ENCODE results near the gene ABHD10. TPM values are rescaled to one million over a fixed set of nuclear protein-coding genes. Genes with fewer than 3 reads are reported as not detected.

The ABHD10 gene
- 10 to 100 TPM; 18.3 to 31.8 (median 28.1) TPM for total RNA-seq
- 29.4 TPM for total RNA-seq (2013)
- 17.9 to 79.7 (median 25.4) reads per million in 29 experiments for total RNA-seq

DNA sequence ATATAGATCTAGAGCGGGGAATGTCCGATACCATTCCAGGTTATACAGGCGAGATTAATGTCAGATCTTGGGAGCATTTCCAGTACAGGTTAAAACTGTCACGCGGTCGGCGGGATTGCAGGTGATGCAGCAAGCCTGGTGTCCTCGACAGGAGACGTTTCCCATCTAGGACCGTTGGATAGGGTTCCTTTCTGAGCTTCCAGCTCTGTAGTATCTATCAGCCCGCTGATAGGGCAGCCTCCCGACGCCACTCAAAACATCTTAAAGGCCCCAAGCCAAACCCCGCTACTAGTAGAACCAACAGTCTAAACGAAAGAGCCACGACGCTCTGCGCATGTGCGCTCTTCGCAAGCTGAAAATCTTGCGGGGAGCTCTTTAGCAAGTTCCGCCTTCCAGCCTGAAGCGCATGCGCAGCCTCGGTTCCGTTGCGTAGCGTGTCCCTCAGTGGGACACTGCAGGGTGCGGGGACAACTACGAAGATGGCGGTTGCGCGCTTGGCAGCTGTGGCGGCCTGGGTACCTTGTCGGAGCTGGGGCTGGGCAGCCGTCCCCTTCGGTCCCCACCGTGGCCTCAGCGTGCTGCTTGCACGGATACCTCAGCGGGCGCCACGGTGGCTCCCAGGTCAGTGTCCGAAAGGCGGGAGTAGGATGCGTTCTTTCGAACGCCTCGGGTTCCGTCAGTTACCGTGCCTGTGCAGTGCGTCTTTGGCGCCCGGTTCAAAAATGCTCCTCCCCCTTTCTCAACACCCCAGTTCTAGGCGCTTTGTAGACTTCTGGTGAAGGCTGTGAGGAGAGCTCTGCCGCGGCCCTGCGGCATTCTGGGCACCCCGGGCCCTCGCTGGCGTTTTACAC lies at the start of gene ABHD10:
TSS of gene ABHD10 (plus strand) at position 444 of the 851 bp plus-strand sequence. CDS start at position 480, 36 bp downstream.
- peaks cover 46 to 49% (median 46%) of the 10 kb centered on the region in 3 donors for H3K4me1 Mint-ChIP-seq
- CTCF ChIA-PET = interaction anchor here (0.6 to 3.8 kb wide), 27 partner anchors 9 to 437 kb away, joined by 3 to 30 read pairs (median 4); partner anchors contain the start of gene CD96 (in 1 of the 2)
- WGBS (ENCODE audit: insufficient coverage) = 13% methylated on average over 47 of the region's 61 CpGs

DNA sequence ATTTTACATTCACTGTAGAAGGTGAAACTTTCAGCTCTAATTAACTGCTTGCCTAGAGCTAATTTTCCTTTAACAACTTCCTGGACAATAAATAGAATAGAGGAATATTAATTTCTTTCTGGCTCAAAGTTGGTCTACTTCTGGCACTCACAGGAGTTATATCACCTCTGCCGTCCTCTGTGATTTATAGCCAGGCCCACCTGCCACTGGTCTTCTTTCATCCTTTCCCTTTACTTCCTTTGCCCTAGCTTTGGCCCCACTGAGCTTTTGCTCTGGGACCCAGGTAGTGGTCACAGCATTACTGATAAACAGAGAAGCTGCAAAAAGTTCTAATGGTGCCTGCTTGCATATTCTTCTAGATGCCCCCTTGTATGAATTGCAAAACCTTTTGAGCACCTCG lies 49.3 kb upstream of the ABHD10 start:
- Mint-ChIP-seq H3K36me3 (peaks cover 7% of the 10 kb centered on the region), H3K27me3 (peaks cover 0 to 8% of the 10 kb centered on the region in 2 donors), H3K4me1 (no peaks in the 10 kb centered on the region), H3K4me3 (no peak overlapping the region), H3K27ac (no peak overlapping the region), H3K9me3 (no peaks in the 10 kb centered on the region)
- ChIA-PET POLR2A (no interaction called here), CTCF (interaction anchor here (0.7 kb wide), 3 partner anchors 114 to 199 kb away, joined by 3 to 12 read pairs (median 3); no protein-coding TSS in a partner anchor)
- Histone ChIP-seq H3K27me3 (replicated peaks in 1 of 2; ENCODE audit: control insufficient read depth in 2 of 2, extremely low read depth in 1 of 2, insufficient read depth in 2 of 2, low read length in 1 of 2) (no peaks in the 10 kb centered on the region), H3K27ac (ENCODE audit: low read length) (no peak overlapping the region), H3K36me3 (ENCODE audit: control insufficient read depth in 2 of 2, extremely low read depth in 1 of 2, insufficient read depth in 1 of 2, low read length in 1 of 2) (no peaks in the 10 kb centered on the region), H3K4me3 (ENCODE audit: control insufficient read depth in 1 of 2, extremely low read depth in 1 of 2, low read length in 1 of 2) (no peak overlapping the region), H3K4me1 (ENCODE audit: control insufficient read depth in 1 of 2, extremely low read depth in 1 of 2, insufficient read depth in 2 of 2, low read length in 2 of 2) (no peaks in the 10 kb centered on the region), H3K9me3 (no peaks in the 10 kb centered on the region)
- DNase-seq (no peak), ATAC-seq (replicated peaks in 1 of 4) (no peak)
- WGBS (ENCODE audit: insufficient coverage) = 86% methylated on average over 1 of the region's 2 CpGs

More for the DNA sequence above, at the start of gene ABHD10:
- Mint-ChIP-seq H3K27ac (peak within 1 kb of the TSS; percentile 89 to 92), H3K4me3 (peak within 1 kb of the TSS; percentile 91 to 94 (median 92)), H3K9me3 (no peaks in the 10 kb centered on the region), H3K27me3 (no peaks in the 10 kb centered on the region), H3K36me3 (no peaks in the 10 kb centered on the region)
- Histone ChIP-seq H3K27me3 (replicated peaks in 1 of 2; ENCODE audit: control insufficient read depth in 2 of 2, extremely low read depth in 1 of 2, insufficient read depth in 2 of 2, low read length in 1 of 2) (no peaks in the 10 kb centered on the region), H3K4me3 (ENCODE audit: control insufficient read depth in 1 of 2, extremely low read depth in 1 of 2, low read length in 1 of 2) (peak within 1 kb of the TSS; percentile 73 to 96), H3K4me1 (ENCODE audit: control insufficient read depth in 1 of 2, extremely low read depth in 1 of 2, insufficient read depth in 2 of 2, low read length in 2 of 2) (peaks cover 9 to 11% of the 10 kb centered on the region in 2 experiments), H3K9me3 (no peaks in the 10 kb centered on the region), H3K27ac (ENCODE audit: low read length) (peak within 1 kb of the TSS; percentile 74), H3K36me3 (ENCODE audit: control insufficient read depth in 2 of 2, extremely low read depth in 1 of 2, insufficient read depth in 1 of 2, low read length in 1 of 2) (peaks cover 0 to 7% of the 10 kb centered on the region in 2 donors)
- DNase-seq (peak; percentile 88 to 100 (median 96)), ATAC-seq (replicated peaks in 1 of 4) (peak; percentile 96 to 97 (median 96))
- POLR2A ChIA-PET = interaction anchor here (0.5 to 1.5 kb wide), 16 partner anchors 10 to 515 kb away, joined by 3 to 11 read pairs (median 3); partner anchors contain the start of gene PHLDB2 (in 1 of the 2)

DNA sequence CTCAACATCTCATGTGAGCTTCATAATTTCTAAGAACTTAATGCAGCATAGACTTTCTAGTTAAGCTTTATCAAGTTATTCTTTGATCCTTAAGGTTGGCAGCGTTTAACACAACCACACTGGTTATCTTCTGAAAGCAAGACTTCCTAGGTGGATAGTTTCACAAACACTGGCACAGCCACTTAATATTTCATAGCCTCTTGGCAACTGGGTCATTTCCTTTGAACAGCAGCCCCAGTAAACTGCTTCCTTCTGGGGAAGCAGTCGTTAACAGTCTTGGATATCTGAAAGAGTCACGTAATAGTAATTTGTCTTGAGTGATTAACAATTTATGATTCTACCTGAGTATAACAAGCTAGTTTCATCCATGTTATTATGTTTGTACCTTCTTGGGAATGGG lies 45.9 kb upstream of the ABHD10 start:
- Mint-ChIP-seq H3K27me3 (peaks cover 0 to 8% of the 10 kb centered on the region in 2 donors), H3K27ac (no peak overlapping the region), H3K9me3 (no peaks in the 10 kb centered on the region), H3K4me1 (no peaks in the 10 kb centered on the region), H3K4me3 (no peak overlapping the region), H3K36me3 (peaks cover 7% of the 10 kb centered on the region)
- ATAC-seq (replicated peaks in 1 of 4) = no peak
- H3K27ac ChIP-seq (ENCODE audit: low read length) = no peak overlapping the region
- no peak for DNase-seq
- no peaks in the 10 kb centered on the region for H3K36me3 ChIP-seq (ENCODE audit: control insufficient read depth in 2 of 2, extremely low read depth in 1 of 2, insufficient read depth in 1 of 2, low read length in 1 of 2)
- WGBS (ENCODE audit: insufficient coverage) = no CpG with 5 or more reads among the region's 3 CpGs
- no peaks in the 10 kb centered on the region for H3K9me3 ChIP-seq
- no peaks in the 10 kb centered on the region for H3K4me1 ChIP-seq (ENCODE audit: control insufficient read depth in 1 of 2, extremely low read depth in 1 of 2, insufficient read depth in 2 of 2, low read length in 2 of 2)
- ChIA-PET POLR2A (interaction anchor here (0.6 kb wide), 2 partner anchors 81 to 1820 kb away, joined by 3 to 4 read pairs; no protein-coding TSS in a partner anchor), CTCF (interaction anchor here (0.6 kb wide), 3 partner anchors 12 to 682 kb away, joined by 3 to 4 read pairs (median 3); no protein-coding TSS in a partner anchor)
- H3K27me3 ChIP-seq (replicated peaks in 1 of 2; ENCODE audit: control insufficient read depth in 2 of 2, extremely low read depth in 1 of 2, insufficient read depth in 2 of 2, low read length in 1 of 2) = no peaks in the 10 kb centered on the region
- H3K4me3 ChIP-seq (ENCODE audit: control insufficient read depth in 1 of 2, extremely low read depth in 1 of 2, low read length in 1 of 2) = no peak overlapping the region

DNA sequence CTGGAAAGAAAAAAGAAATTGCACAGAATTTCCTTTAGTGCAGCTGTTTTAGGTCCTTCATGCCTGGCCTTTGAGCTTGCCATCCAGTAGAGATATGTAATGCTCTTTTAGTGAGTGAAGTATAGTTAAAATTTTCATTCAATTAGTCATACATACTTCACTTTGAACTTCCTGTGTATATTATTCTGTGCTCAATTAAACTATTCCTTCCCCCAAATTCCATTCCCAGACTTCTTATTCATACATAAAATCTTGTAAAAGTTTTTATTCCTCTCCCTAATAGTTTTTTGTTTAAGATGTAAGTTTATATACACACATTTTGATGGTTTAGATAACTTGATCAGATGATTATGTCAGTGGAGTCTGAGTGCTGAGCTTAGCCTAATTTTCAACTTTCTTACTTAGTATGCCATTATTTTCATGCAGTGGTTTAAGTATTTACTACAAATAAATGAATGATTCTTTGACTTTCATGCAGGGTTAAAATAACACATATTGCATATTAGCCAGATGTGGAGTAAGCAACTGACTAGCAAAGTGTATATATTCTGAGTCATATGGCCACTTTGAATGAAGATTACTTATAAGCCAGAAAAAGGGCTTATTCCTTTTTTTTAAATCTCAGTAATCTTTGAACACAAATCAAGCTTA lies 42.5 kb upstream of the ABHD10 start:
- Histone ChIP-seq H3K4me1 (ENCODE audit: control insufficient read depth in 1 of 2, extremely low read depth in 1 of 2, insufficient read depth in 2 of 2, low read length in 2 of 2) (no peaks in the 10 kb centered on the region), H3K27me3 (replicated peaks in 1 of 2; ENCODE audit: control insufficient read depth in 2 of 2, extremely low read depth in 1 of 2, insufficient read depth in 2 of 2, low read length in 1 of 2) (no peaks in the 10 kb centered on the region), H3K4me3 (ENCODE audit: control insufficient read depth in 1 of 2, extremely low read depth in 1 of 2, low read length in 1 of 2) (no peak overlapping the region), H3K36me3 (ENCODE audit: control insufficient read depth in 2 of 2, extremely low read depth in 1 of 2, insufficient read depth in 1 of 2, low read length in 1 of 2) (peaks cover 0 to 2% of the 10 kb centered on the region in 2 donors), H3K9me3 (no peaks in the 10 kb centered on the region), H3K27ac (ENCODE audit: low read length) (no peak overlapping the region)
- ATAC-seq (replicated peaks in 1 of 4) = no peak
- Mint-ChIP-seq H3K27ac (no peak overlapping the region), H3K36me3 (peaks cover 28% of the 10 kb centered on the region), H3K4me3 (no peak overlapping the region), H3K4me1 (no peaks in the 10 kb centered on the region), H3K27me3 (peaks cover 0 to 5% of the 10 kb centered on the region in 2 donors), H3K9me3 (no peaks in the 10 kb centered on the region)
- no peak for DNase-seq
- ChIA-PET CTCF (interaction anchor here in 1 of 2 donors (0.8 kb wide), 1 partner anchor 32 kb away, joined by 3 read pairs; no protein-coding TSS in a partner anchor), POLR2A (interaction anchor here in 1 of 2 donors (0.6 kb wide), 1 partner anchor 43 kb away, joined by 5 read pairs; no protein-coding TSS in a partner anchor)

DNA sequence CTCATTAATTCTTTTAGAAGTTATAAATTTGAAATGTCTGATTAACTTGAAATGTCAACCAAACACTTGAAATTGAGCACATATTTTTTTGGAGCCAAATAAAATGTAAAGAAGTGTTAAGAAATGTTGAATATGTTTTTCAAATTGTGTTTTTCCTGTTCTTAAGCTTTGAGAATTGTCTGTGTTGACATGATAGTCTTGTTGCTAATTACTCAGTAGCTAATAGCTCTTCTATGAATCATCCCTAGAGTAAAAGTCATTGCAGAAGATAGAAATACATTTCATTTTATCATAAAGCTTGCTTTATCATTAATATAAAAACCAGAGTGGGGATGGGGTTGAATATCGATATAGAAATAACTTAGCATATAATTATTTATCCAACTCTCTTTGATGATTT lies 41.9 kb upstream of the ABHD10 start:
- Histone ChIP-seq H3K9me3 (no peaks in the 10 kb centered on the region), H3K4me1 (ENCODE audit: control insufficient read depth in 1 of 2, extremely low read depth in 1 of 2, insufficient read depth in 2 of 2, low read length in 2 of 2) (no peaks in the 10 kb centered on the region), H3K36me3 (ENCODE audit: control insufficient read depth in 2 of 2, extremely low read depth in 1 of 2, insufficient read depth in 1 of 2, low read length in 1 of 2) (peaks cover 0 to 2% of the 10 kb centered on the region in 2 donors), H3K27me3 (replicated peaks in 1 of 2; ENCODE audit: control insufficient read depth in 2 of 2, extremely low read depth in 1 of 2, insufficient read depth in 2 of 2, low read length in 1 of 2) (no peaks in the 10 kb centered on the region), H3K27ac (ENCODE audit: low read length) (no peak overlapping the region), H3K4me3 (ENCODE audit: control insufficient read depth in 1 of 2, extremely low read depth in 1 of 2, low read length in 1 of 2) (no peak overlapping the region)
- H3K4me3 Mint-ChIP-seq = no peak overlapping the region
- peaks cover 31% of the 10 kb centered on the region for H3K36me3 Mint-ChIP-seq
- POLR2A ChIA-PET = interaction anchor here in 1 of 2 donors (0.6 kb wide), 1 partner anchor 44 kb away, joined by 5 read pairs; no protein-coding TSS in a partner anchor
- no peak for ATAC-seq (replicated peaks in 1 of 4)
- H3K4me1 Mint-ChIP-seq = no peaks in the 10 kb centered on the region
- CTCF ChIA-PET = no interaction called here
- no peaks in the 10 kb centered on the region for H3K9me3 Mint-ChIP-seq
- no peak for DNase-seq
- no CpG with 5 or more reads among the region's 1 CpG for WGBS (ENCODE audit: insufficient coverage)
- no peak overlapping the region for H3K27ac Mint-ChIP-seq
- peaks cover 0 to 3% of the 10 kb centered on the region in 2 donors for H3K27me3 Mint-ChIP-seq

DNA sequence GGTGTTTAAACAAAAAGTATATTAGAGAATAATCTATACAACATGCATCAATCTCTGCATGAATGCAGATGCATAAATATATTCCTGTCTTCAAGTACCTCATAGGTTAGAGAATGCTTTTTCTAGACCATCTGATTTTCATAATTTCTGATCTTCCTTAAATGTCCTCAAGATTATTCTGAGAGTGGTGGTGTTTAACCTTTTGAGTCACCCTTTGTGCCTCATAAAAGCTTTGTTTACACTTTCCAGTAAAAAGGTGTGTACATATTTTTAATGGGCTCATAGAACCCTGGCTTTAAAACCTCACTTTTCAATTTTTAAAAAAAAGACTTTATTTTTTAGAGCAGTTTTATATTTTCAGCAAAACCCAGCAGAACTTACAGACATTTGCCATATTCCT lies 41.0 kb upstream of the ABHD10 start:
- no peaks in the 10 kb centered on the region for H3K27me3 Mint-ChIP-seq
- ChIA-PET POLR2A (no interaction called here), CTCF (no interaction called here)
- DNase-seq = no peak
- no peak overlapping the region for H3K27ac ChIP-seq (ENCODE audit: low read length)
- no peaks in the 10 kb centered on the region for H3K9me3 Mint-ChIP-seq
- H3K36me3 ChIP-seq (ENCODE audit: control insufficient read depth in 2 of 2, extremely low read depth in 1 of 2, insufficient read depth in 1 of 2, low read length in 1 of 2) = peaks cover 0 to 2% of the 10 kb centered on the region in 2 donors
- H3K4me3 Mint-ChIP-seq = no peak overlapping the region
- H3K27ac Mint-ChIP-seq = no peak overlapping the region
- H3K36me3 Mint-ChIP-seq = peaks cover 27% of the 10 kb centered on the region
- no peak overlapping the region for H3K4me3 ChIP-seq (ENCODE audit: control insufficient read depth in 1 of 2, extremely low read depth in 1 of 2, low read length in 1 of 2)
- H3K27me3 ChIP-seq (replicated peaks in 1 of 2; ENCODE audit: control insufficient read depth in 2 of 2, extremely low read depth in 1 of 2, insufficient read depth in 2 of 2, low read length in 1 of 2) = no peaks in the 10 kb centered on the region
- H3K4me1 Mint-ChIP-seq = no peaks in the 10 kb centered on the region
- ATAC-seq (replicated peaks in 1 of 4) = no peak
- H3K4me1 ChIP-seq (ENCODE audit: control insufficient read depth in 1 of 2, extremely low read depth in 1 of 2, insufficient read depth in 2 of 2, low read length in 2 of 2) = no peaks in the 10 kb centered on the region
- no peaks in the 10 kb centered on the region for H3K9me3 ChIP-seq

Measured in T-cell (primary cell).